ENCODE measurements around the gene POLDIP2.

Gene POLDIP2

DNA sequence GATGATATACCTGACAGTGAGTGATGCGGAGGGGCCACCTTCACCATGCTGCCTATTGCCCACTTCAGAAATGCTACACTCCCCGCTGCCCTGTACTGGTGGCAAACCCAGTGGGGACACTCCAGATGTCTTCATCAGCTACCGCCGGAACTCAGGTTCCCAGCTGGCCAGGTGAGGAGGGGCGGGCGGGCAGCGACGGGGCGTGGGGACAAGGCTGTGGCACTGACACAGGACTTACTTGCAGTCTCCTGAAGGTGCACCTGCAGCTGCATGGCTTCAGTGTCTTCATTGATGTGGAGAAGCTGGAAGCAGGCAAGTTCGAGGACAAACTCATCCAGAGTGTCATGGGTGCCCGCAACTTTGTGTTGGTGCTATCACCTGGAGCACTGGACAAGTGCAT is 30.8 kb upstream of the POLDIP2 start:
- no peak for DNase-seq

DNA sequence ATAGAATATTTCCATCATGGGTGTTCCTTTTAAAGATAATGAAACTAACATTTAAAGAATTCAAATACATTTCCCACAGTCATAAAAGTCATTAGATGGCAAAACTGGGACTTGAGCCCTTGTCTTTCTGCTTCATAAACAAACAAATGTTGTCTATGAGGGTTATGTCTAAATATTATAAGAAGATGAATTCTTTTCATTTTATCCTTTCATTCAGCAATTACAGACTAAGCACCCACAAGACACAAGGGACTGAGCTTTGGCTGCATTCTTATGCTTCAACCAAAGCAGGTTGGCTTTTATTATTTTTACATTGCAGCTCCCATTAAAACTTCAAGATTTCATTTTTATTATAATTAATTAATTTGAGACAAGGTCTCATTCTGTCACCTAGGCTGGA is 29.1 kb upstream of the POLDIP2 start:
- no peak for DNase-seq

DNA sequence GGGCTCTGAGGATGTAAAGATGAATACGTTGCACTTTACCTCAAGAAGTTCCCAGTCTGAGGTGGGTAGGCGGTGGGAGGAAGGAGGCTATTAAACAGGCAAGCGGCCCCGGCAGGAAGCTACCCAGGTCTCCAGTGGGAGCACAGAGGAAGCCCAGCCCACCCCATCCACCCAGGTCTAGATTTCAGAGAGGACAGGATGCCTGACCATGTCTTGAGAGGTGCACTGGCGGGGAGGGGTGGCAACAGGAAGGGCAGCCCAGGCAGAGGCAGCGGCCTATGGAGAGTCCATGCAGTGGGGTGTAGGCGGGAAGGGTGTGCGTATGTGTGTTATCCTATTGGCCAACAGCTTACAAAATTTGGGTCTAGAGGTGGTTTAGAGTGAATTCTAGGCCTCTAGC is 28.1 kb upstream of the POLDIP2 start:
- DNase-seq = no peak

DNA sequence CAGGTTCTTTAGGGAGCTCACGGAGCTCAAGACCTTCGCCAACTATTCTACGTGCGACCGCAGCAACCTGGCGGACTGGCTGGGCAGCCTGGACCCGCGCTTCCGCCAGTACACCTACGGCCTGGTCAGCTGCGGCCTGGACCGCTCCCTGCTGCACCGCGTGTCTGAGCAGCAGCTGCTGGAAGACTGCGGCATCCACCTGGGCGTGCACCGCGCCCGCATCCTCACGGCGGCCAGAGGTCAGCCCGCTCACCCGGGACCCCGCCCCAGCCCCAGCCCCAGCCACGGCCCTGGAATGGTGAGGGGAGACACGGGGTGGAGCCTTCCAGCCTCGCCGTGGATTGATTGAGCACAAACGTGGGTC is 27.7 kb upstream of the POLDIP2 start:
- DNase-seq = no peak

DNA sequence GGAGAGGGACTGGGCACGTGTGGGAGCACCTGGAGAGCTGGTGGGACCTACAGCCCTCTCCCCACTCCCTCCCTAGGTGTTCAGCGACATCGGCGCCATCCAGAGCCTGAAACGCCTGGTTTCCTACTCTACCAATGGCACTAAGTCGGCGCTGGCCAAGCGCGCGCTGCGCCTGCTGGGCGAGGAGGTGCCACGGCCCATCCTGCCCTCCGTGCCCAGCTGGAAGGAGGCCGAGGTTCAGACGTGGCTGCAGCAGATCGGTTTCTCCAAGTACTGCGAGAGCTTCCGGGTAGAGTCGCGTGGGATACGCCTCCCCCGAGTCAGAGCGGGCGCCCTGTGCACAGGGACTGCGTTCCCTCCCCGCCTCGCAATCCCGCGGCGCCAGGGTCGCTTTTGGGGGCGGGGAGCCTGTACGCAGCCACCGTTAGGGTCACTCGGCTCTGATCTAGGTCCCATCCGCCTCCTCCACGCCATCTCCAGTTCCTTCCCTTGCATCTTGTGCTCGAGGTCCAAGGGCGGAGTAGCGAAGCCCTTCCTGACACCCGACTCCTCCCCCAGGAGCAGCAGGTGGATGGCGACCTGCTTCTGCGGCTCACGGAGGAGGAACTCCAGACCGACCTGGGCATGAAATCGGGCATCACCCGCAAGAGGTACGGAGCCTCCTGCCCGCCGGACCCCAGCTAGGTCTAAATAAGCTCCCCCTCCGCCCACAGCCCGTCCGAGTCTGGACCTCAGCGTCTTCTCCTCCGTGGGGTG is 27.1 kb upstream of the POLDIP2 start:
- no peak for DNase-seq

DNA sequence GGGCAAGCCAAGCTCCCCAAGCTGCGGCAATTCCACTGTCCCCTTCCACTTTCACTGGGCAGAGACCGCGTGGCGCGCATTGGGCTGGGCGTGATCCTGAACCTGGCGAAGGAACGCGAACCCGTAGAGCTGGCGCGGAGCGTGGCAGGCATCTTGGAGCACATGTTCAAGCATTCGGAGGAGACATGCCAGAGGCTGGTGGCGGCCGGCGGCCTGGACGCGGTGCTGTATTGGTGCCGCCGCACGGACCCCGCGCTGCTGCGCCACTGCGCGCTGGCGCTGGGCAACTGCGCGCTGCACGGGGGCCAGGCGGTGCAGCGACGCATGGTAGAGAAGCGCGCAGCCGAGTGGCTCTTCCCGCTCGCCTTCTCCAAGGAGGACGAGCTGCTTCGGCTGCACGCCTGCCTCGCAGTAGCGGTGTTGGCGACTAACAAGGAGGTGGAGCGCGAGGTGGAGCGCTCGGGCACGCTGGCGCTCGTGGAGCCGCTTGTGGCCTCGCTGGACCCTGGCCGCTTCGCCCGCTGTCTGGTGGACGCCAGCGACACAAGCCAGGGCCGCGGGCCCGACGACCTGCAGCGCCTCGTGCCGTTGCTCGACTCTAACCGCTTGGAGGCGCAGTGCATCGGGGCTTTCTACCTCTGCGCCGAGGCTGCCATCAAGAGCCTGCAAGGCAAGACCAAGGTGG is 24.0 kb upstream of the POLDIP2 start:
- peak; percentile 14 for DNase-seq

DNA sequence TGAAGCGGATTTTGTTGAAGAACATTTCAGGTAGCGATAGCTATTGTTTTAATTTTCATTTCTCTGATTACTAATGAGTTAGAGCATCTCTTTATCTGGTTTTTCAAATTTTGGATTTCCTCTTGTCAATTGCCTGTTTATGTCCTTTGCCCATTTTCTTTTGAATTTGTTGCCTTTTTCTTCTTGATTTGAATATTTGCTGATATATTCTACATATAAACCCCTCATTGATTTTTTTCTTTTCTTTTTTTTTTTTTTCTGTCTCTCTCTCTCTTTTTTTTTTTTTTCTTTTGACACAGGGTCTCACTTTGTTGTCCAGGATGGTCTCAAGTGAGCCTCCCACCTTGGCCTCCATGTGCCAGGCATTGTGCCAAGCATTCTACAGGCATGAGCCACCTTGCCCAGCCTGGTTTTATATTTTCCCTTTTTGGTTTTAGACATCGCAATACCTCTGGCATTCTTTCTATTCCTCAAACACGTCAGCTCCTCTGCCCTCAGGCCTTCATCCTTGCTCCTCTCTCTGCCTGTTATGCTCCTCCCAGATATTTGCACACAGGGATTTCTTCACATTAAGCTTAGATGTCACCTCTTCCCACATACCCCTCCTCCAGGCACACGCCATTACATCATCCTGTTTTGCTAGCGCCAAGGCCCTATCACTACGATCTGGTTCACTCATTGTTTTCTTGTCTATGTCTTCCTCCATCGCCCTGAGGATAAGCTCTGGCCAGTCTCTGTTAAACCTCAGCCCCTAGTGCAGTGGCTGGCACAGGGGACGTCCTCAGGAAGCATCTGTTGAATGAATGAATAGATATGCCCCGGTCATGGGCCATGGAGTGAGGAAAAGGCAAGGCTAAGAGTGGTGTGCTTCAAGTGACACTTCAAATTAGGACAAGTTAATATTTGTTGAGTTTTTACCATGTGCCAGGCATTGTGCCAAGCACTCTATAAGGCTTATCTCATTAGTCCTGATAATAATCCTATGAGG is 22.8 kb upstream of the POLDIP2 start:
- no peak for DNase-seq

DNA sequence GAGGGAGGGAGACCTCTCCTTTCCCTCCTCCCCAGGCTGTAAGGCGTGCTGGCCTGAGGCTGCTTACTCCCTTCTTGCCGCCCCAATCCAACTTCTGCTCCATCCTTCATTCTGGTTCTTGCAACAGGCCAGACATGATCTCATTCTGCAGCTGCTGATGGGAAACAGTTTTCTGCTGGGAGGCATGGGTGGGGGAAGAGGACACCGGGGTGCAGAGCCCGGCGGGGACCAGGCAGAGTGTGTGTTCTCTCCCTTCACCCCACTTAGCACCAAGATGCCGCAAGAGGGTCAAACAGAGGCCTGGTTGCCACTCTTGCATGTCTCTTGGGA is 15.6 kb upstream of the POLDIP2 start:
- no peak for DNase-seq

DNA sequence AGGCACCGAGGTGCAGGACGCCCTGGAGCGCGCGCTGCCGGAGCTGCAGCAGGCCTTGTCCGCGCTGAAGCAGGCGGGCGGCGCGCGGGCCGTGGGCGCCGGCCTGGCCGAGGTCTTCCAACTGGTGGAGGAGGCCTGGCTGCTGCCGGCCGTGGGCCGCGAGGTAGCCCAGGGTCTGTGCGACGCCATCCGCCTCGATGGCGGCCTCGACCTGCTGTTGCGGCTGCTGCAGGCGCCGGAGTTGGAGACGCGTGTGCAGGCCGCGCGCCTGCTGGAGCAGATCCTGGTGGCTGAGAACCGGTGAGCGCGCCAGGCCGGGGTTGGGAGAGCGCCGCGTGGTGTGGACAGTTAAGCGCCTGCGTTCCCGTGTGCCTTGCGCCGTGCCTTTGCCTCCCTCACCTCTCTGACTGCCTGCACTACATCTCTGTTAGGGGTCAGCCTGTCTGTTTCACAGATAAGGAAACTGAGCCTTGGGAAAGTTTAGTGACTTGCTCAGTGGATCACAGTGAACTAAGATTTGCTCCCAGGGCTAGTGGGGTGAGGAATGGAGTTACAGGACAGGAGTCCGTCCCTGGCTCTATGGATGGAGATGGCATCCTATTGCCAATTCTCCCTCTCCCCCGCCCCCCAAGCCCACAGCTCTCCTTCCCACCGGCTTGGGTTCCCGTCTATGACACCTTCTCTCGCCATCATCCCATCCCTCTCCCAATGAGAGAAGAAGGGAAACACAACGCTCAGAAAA is 15.0 kb upstream of the POLDIP2 start:
- DNase-seq = no peak

DNA sequence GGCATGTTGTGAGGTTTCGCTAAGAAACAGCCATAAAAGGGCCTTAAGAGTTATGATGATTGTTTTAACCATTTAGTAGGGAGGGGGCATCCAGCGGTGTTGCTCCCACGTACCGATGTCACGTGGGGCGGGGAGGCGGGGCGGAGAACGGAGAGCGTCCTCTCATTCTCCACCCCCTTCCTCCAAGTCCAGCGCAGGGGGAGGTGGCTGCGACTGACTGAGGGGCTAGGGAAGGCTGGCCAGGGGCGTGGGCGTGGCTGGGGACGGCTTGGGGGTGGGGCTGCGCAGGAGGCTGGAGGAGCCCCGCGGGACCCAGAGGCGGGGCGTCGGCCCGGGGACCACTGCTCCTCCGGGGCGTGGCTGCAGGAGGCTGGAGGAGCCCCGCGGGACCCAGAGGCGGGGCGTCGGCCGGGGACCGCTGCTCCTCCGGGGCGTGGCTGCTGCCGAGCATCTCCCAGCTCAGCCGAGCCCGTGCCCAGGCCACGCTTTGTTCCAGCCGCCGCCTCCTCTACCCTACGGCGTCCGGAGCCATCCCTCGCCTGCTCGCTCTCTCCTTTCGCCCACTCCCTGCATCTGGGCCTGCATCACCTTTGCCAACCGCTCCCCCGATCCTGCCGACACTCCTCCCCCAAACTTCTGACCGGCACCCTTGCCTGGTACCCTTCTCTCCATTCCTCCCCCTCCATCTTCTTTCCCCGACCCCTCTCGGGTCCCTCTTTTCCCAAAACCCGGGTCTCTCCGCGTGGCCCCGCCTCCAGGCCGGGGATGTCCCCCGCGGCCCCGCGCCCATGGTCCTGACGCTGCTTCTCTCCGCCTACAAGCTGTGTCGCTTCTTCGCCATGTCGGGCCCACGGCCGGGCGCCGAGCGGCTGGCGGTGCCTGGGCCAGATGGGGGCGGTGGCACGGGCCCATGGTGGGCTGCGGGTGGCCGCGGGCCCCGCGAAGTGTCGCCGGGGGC is 14.2 kb upstream of the POLDIP2 start, which contains the start of gene SARM1:
Gene SARM1, plus strand, starts transcription at position 450 of the 958 bp plus-strand sequence. Its CDS starts 339 bp downstream, at position 789.
- DNase-seq = peak; percentile 77

DNA sequence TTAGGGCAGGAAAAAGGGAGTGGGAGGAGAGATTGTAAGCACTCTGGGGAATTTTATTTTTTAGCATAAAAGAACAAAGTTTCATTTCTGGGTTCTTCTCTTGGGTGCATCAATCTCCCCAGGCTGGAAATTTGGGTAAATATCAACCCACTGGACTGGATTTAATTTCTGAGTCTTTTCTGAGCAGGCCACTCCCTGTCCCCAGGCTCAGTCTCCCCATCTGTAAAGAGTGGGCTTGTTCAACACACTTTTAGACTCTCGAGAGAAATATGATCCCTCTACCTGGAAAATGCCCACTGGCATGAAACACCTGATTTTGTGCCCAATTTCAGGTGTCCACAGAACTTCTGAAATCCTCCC is 13.4 kb upstream of the POLDIP2 start:
- no peak for DNase-seq

DNA sequence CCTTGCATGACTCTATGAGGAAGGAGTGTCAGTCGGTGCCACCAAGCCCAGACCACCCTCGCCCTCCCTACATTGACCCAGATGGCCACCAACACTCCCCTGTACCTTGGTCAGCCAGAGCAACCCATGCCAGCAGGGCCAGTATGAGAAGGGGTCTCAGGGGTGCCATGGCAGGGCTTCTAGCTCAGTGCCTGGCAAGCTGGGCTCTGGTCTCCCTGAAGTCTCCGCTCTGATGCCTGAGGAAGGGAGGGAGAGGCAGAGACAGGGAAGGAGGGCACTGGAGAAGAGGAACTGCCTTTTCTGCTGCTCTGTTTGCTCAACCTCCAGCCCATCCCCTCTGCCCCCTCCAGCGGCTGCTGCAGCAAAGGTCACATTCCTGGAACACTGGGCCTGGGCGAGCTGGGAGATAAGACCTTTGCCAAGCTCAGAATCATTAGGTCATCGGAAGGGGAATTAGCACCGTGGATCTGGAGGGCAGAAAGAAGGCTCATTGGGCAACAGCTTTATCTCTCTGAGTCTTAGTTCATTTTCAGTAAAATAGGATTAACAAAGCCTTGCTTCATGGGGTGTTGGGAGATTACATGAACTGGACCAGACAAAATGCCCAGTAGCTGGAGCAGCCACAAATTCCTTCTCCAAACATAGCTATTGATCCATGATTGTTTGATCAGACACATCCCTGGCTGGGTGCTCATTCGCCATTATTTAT is 12.9 kb upstream of the POLDIP2 start, which contains the start of gene VTN:
Gene VTN, minus strand, starts transcription at position 273 of the 709 bp plus-strand sequence. Its CDS starts 104 bp downstream, at position 169.
- no peak for DNase-seq

DNA sequence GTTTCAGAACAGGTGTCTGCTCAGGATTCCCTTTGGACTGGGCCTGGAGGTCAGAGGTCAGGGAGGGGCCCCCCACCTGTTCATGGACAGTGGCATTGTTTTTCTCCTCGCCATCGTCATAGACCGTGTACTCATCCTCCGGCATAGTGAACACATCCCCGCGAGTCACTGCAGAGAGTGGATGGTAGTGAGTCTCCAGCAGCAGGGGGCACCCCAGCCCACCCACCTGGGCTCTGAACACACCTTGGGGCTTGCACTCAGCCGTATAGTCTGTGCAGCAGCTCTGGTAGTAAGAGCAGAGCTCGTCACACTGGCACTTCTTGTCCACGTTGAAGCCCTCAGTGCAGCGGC is 12.3 kb upstream of the POLDIP2 start:
- no peak for DNase-seq

DNA sequence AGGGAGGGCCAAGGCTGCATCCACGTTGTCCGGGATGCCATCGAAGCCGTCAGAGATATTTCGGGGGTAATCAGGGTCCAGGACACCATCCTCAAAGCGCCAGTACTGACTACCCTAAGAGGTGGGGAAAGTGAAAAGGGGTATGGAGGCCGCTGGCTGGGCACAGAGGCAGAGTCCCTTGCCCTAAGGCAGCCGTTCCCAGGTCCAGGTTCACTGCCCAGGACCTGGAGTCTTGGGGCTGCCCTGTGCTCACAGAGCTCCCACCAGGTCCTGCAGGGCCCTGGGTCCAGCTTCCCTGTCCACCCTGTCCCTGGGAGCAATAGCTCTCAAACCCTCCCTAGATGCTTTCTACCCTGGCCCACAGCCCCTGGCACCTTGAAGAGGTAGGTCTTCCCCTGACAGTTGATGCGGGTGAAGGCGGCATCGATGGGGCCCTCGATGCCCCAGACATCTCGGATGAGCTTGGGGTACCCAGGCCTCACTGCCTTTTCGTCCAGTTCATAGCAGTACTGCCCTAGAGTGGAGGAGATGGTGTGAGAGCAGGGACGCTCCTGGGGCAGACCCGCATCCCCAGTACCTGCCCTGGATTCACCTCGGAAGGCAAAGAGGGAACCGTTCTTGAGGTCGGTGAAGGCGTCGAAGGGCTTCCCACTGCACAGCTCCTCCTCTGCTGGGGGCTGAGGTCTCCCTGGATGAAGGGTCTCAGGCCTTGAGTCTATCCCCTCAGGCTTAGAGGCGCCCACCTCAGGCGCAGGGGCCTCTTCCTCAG is 11.8 kb upstream of the POLDIP2 start:
- no peak for DNase-seq

DNA sequence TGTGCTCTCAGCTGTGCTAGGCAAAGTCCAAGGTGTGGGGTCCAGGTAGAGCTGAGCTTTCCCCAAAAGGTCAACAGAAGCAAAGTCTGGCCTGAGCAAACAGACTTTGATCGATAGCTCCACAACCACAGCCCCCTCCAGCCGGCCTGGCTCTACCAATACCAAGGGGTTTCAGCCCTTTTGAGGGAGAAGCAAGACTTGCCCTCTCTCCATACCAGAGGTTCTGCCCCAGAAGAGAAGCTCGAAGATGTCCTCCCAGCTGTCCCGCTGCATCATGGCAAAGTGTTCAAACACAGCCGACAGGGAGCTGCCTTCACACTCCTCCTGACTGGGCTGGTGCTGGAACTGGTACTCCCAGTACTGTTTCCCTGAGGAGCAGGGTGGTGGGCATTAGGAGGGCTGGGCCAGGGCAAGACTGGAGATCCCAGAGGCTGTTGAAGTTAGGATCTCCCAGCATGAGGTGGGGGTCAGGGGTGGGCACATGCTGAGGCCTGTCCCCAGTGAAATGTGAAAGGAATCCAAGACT is 11.0 kb upstream of the POLDIP2 start:
- no peak for DNase-seq

DNA sequence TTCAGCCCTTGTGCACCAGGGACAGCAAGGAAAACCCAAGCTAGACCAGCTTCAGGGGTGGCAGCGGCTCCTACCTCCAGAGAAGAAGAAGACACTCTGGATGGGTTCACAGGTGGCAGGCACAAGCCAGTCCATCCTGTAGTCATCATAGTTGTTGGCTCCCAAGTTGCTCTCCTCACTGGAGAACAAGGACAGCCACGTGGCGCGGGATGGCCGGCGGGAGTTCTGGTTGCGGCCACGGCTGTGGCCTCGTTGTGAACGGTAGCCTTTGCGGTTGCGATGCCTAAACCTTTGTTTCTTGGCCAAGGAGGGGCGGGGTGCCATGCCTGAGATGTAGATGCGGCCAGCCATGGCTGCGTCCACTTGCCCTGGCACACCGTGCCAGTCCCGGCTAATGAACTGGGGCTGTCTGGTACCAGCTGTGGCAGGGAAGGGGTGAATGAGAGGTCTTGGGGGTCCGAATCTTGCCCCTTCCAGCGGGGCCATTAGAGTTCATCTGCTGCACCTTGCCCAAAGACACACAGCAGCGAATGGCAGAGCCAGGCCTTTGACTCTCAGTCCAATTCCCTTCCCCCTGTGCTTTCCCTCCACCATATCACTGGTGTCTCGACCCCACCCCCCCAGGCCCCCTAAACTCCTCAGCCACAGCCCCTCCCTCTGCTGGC is 10.4 kb upstream of the POLDIP2 start:
- DNase-seq = no peak

DNA sequence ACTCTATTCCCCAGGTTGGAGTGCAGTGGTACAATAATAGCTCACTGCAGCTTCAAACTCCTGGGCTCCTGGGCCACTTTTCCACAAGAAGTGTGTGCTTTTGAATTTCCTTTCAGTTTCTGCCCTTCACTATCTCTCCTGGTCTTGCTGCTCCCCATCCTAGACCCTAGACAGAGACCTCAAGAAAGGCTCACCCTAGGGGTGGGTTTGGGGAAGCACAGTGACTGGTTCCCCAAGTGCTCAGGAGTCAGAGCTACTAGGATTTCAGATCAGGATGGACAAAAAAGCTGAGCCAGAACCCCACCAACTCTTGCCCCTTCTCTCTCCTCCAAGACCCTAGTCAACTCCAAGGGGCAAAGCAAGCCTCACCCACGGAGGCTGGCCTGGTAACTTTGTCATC is 9.3 kb upstream of the POLDIP2 start:
- DNase-seq = no peak

DNA sequence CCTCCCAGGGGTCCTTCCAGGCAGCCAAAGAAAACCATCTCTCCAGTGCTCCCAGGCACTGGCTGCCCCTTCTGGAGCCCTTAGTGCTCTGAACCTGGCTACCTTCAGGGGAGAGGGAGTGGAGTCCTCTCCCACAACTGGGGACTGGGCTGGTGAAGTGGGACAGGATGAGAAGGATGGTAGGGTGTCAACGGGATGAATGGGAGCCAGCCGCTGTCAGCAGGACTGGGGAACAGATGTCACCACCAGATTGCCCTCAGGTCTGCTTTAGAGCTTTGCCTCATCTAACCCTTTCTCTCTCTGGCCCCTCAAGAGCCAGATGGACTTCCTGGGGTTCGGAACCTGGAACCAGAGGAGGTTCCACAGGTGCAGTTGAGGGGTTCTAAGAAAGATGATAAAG is 8.2 kb upstream of the POLDIP2 start:
- no peak for DNase-seq

DNA sequence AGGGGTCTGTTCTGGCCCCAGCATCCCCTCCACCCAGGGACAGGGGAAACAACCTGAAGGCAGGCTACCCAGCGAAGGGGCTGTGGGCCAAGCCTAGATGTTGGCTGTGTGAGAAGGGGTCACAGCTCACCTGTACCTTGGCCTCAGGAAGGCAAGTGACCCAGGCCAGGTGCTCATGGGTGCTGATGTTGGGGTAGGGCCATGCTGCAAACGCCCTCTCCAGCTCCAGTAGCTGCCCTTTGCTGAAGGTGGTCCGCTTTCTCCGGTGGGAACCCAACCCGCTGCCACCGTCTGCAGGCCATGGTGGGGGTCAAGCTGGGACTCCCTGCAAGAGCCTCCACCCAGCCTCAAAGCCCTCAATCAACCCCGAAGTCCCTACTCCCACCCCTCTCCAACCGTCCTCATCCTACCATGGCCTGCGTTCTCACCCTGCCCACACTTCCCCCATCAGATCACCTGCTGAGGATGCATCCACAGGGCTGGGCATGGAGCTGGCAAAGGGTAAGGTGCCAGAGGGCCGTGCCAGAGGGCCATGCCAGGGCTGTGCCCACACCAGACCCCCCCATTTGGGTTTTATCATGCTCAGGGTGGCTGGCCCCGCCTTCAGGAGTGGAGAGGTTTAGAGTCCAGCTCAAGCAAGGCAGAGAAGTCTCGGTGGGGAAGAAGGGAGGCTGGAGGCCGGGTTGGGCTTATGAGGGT is 7.5 kb upstream of the POLDIP2 start, which contains the start of gene SEBOX:
Gene SEBOX, minus strand, starts transcription at position 535 of the 699 bp plus-strand sequence. Its CDS starts 48 bp downstream, at position 487.
- DNase-seq = no peak
